SK-N-MC (cell line): Measurements from ENCODE around the gene GJA3.

Experiments
- DNase-seq: peaks from one replicate; pipeline ENCODE4 v3.0.0-alpha.2; 2011; ENCODE audit warnings: low read depth, low spot score
- H3K27ac ChIP-seq: fragments of 200-600 bp; sonication (generic); 2 replicates; pipeline ENCODE4 v1.5.1; 2016; ENCODE audit warnings: mixed run types
- H3K36me3 ChIP-seq: fragments of 200-600 bp; sonication (generic); 2 replicates; pipeline ENCODE4 v1.6.1; 2017; ENCODE audit warnings: antibody characterized with exemption, low read length, mixed read lengths; ENCODE audit not compliant: insufficient read depth
- H3K4me3 ChIP-seq: fragments of 200-600 bp; sonication (generic); 2 replicates; pipeline ENCODE4 v1.5.1; 2016
- H3K9ac ChIP-seq: fragments of 200-600 bp; sonication (generic); 2 replicates; pipeline ENCODE4 v1.8.0; 2017; ENCODE audit warnings: mixed run types, mixed read lengths; ENCODE audit not compliant: insufficient read length
- H3K9me3 ChIP-seq: fragments of 200-600 bp; sonication (generic); 2 replicates; pipeline ENCODE4 v1.6.1; 2017; ENCODE audit warnings: low read depth, mild to moderate bottlenecking, antibody characterized with exemption, low read length, moderate library complexity, mixed read lengths
- EZH2 ChIP-seq: fragments of 200-600 bp; sonication (generic); IDR thresholded peaks from one replicate; pipeline ENCODE4 v1.6.1; 2017; ENCODE audit warnings: antibody characterized with exemption
- FOXP2 ChIP-seq: optimal IDR thresholded peaks from 2 replicates; pipeline ENCODE3; 2011; ENCODE audit warnings: mild to moderate bottlenecking, moderate library complexity; ENCODE audit not compliant: insufficient read depth; ENCODE audit errors: extremely low read length, control extremely low read depth
- POLR2AphosphoS5 ChIP-seq: IDR thresholded peaks from 2 replicates; pipeline ENCODE4 v1.6.1; 2012; ENCODE audit warnings: mild to moderate bottlenecking, low read depth, low read length, borderline replicate concordance

Gene GJA3

DNA sequence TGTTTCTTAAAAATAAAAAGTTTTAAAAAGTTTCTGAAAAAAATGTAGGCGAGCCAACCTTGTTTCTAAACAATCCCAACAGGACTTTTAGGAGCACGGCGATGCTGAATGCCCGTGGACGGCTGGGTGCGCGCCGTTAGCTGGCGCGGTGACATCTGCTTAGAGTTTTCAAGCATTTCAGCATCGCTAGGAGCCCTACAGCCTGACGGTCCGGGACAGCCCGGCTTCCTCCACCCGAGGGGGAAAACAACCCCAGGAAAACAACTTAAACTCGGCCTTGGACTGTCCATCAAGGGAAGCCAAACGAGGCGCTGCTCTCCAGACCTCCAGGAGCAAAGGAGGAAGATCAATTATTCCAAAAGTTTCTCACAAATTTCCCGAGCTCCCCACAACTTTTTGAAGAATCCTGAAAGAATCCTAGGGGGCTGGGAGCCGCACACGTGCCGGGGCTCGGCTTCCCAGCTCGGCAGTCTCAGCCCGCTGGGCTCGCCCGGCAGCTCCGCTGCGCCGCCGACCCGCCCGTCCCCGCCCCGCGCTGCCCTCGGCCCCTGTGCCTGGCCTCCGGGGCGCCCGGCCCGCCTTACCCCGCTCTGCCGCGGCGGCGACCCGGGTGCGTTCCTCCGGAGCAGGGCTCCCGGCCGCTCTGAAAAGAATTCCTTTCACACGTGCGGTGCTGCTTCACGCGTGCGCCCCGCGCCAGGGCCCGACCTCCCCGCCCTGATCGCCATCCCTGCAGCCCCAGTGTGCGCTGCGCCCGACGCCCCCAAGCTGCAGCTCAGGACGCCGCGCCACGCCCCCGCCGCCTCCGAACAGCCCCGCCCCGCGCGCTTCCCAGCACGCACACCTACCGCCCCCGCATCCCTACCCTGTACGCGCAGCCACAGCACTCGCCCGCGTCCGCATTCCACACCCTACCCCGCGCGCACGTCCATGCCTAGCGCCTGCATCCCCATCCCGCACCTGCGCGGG, at the start of gene GJA3:
GJA3 (minus strand) TSS at position 747 of the 969 bp plus-strand sequence. CDS start 17,764 bp downstream, outside the sequence.
- H3K9me3 ChIP-seq = no peaks in the 10 kb centered on the region
- no peak within 1 kb of the TSS for H3K27ac ChIP-seq
- H3K36me3 ChIP-seq = no peaks in the 10 kb centered on the region
- TF ChIP-seq EZH2 (peak; percentile 47), FOXP2 (no peak)
- no peak for DNase-seq
- H3K9ac ChIP-seq = no peak within 1 kb of the TSS
- peak within 1 kb of the TSS; percentile 84 for H3K4me3 ChIP-seq

DNA sequence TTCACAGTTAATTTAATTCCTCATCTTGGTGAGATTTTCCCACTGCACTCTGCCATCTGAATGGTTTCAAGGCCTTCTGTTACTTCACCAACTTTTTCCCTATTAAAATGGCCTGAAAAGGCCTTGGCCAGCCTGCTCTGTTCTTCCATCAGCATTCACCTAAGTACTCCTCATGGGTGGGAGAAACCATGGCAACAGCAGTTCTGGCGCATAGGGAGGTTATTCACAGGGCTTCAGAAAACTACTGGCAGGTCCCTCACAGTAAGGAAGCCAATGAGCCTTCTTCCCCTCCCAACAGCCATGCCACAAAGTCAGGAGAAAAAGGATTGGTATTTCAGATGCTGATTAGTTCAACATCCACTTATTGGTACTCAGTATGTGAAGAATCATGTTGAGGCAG, 49.1 kb upstream of the GJA3 start:
- no peak overlapping the region for H3K4me3 ChIP-seq
- no peak overlapping the region for H3K9ac ChIP-seq
- DNase-seq = no peak
- no peak overlapping the region for H3K27ac ChIP-seq
- H3K9me3 ChIP-seq = no peaks in the 10 kb centered on the region
- H3K36me3 ChIP-seq = no peaks in the 10 kb centered on the region
- no peak for TF ChIP-seq FOXP2
- no peak for TF ChIP-seq POLR2AphosphoS5
- TF ChIP-seq EZH2 = no peak

DNA sequence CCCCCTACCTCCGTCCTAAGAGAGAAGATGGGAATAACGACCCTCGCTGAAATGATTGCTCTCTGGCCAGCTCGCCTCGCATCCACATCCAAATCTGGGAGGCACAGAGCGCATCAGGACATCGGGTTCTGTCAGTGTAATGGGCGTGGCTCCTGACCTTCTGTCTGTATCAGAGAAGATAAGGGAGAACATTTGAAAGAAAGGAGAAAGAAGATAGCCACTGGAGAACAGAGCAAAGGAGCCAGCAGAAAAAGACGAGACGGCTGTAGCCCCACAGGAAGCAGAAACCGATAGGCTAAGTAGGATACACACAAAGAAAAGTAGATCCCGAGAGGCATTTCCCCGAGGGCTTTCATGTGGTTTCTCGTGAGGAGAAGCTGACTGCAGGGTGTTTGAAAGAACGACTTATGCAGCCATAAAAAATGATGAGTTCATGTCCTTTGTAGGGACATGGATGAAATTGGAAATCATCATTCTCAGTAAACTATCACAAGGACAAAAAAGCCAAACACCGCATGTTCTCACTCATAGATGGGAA, 45.9 kb upstream of the GJA3 start:
- H3K27ac ChIP-seq = no peak overlapping the region
- no peaks in the 10 kb centered on the region for H3K9me3 ChIP-seq
- no peak overlapping the region for H3K4me3 ChIP-seq
- no peak for DNase-seq
- TF ChIP-seq EZH2 (no peak), POLR2AphosphoS5 (no peak), FOXP2 (no peak)
- H3K36me3 ChIP-seq = no peaks in the 10 kb centered on the region
- H3K9ac ChIP-seq = no peak overlapping the region

DNA sequence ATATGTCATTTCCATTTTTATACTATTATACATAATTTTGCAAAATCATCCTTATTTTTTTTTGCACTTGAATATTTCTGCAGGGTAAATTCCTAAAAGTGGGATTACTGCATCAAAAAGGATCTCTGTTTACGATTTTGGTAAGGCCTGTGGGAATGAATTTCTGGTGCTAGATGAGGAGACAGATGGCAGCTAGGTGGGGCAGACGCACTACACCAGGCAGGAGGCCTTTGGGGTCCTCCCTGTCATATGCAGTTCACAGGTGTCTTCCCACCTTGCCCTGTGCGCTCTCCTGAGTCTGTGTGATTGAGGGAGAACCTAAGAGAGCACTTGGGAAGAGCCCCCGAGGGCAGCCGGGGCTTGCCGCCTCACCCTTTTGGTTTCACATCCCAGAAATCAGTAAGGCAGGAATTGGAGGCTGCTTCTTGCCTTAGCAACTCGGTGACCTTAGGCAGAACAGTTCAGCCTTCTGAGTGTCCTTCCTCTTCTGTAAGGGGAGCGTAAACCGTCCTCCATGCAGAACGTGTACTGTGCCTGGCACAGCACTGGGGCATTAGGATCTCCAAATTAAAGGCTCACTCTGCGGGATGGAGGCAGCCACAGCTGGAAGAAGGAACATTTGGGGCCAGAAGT, 45.3 kb upstream of the GJA3 start:
- Histone ChIP-seq H3K36me3 (no peaks in the 10 kb centered on the region), H3K4me3 (no peak overlapping the region), H3K9ac (no peak overlapping the region), H3K9me3 (no peaks in the 10 kb centered on the region), H3K27ac (no peak overlapping the region)
- TF ChIP-seq POLR2AphosphoS5 (no peak), EZH2 (no peak), FOXP2 (no peak)
- no peak for DNase-seq

DNA sequence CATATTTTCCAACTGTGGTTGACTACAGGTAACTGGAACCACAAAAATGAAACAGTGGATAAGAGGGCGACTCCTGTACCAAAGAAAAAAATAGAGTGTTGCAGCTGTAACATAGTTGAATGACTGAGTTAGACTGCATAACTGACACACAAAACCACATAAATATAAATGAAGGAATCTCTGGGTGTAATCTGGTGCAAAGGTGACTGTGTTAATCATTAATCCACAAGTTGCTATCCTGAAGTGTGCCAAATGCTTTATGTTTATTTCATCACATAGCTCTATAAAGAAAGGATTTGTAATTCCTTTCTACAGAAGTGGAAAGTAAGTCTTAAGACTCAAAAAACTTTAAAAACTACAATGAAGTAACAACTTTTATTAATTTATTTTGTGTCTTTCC, 37.9 kb upstream of the GJA3 start:
- Histone ChIP-seq H3K4me3 (no peak overlapping the region), H3K9me3 (no peaks in the 10 kb centered on the region), H3K27ac (no peak overlapping the region), H3K9ac (no peak overlapping the region), H3K36me3 (no peaks in the 10 kb centered on the region)
- no peak for DNase-seq
- TF ChIP-seq POLR2AphosphoS5 = no peak
- no peak for TF ChIP-seq FOXP2
- no peak for TF ChIP-seq EZH2

DNA sequence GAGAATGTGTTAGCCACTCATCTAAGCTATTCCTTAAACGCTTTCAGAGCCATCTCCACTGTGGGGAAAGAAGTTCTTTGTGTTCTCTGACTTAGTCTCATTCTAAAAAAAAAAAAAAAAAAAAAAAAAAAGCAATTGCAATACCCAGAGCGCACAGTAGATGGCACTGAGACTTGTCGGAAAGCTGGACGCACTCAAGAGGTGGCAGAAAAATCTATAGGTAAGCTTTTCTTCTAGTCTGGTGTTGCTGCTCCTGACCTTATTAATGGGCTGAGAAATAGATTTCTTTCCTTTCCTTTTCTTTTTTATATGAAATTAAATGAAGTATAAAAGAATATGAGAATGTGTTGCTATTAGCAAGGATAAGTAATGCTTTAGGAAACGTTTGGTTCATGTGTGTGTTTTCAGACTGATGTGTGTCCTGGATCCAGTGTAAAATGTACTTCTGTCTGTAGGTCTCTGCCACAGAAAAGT, 36.5 kb upstream of the GJA3 start:
- H3K9ac ChIP-seq = no peak overlapping the region
- no peaks in the 10 kb centered on the region for H3K36me3 ChIP-seq
- no peak for TF ChIP-seq FOXP2
- no peak for TF ChIP-seq EZH2
- TF ChIP-seq POLR2AphosphoS5 = no peak
- no peak for DNase-seq
- no peak overlapping the region for H3K27ac ChIP-seq
- no peaks in the 10 kb centered on the region for H3K9me3 ChIP-seq
- no peak overlapping the region for H3K4me3 ChIP-seq

DNA sequence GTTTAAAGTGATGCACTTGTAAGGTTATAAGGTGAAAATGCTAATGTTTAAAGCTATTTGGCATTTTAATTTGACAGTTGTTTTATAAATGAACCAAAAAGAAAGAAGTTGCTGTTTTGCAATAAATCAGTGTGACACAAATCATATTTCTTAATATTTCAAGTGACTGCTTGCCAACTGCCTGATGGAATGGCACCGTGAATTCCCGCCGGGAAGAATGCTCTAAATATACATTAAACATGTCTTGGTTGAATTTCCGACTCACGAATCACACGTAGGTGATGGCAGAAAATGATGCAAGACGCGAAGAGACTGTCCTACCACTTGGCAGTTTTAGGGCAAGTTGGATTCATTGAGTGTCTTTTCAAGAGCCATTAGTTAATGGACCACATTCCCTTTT, 34.9 kb upstream of the GJA3 start:
- Histone ChIP-seq H3K9me3 (no peaks in the 10 kb centered on the region), H3K4me3 (no peak overlapping the region), H3K36me3 (no peaks in the 10 kb centered on the region), H3K27ac (no peak overlapping the region), H3K9ac (no peak overlapping the region)
- TF ChIP-seq FOXP2 = no peak
- TF ChIP-seq EZH2 = no peak
- TF ChIP-seq POLR2AphosphoS5 = no peak
- no peak for DNase-seq
